GM10248 (cell line): Measurements from ENCODE around the gene CTSE.

ENCODE experiments used
- CTCF ChIA-PET: fragments of 300-600 bp; sonication (Branson Sonifier 250); formaldehyde crosslinking; extraction: SDS; loops from one replicate; lab custom pipeline; 2021; ENCODE audit warnings: antibody characterized with exemption; lab: Yijun Ruan, JAX
- POLR2A ChIA-PET: fragments of 350-650 bp; sonication (Branson Sonifier 250); formaldehyde crosslinking; extraction: SDS; loops from one replicate; lab custom pipeline; 2020; ENCODE audit warnings: antibody characterized with exemption; lab: Yijun Ruan, JAX
- DNase-seq: peaks from one replicate; pipeline ENCODE4 v3.0.0; 2012; ENCODE audit errors: extremely low spot score
- CTCF ChIP-seq: IDR thresholded peaks from 2 replicates; pipeline ENCODE4 v1.5.1; 2012; ENCODE audit warnings: mild to moderate bottlenecking, low read depth; ENCODE audit errors: extremely low read depth, missing control alignments, control extremely low read depth

CTSE gene

DNA sequence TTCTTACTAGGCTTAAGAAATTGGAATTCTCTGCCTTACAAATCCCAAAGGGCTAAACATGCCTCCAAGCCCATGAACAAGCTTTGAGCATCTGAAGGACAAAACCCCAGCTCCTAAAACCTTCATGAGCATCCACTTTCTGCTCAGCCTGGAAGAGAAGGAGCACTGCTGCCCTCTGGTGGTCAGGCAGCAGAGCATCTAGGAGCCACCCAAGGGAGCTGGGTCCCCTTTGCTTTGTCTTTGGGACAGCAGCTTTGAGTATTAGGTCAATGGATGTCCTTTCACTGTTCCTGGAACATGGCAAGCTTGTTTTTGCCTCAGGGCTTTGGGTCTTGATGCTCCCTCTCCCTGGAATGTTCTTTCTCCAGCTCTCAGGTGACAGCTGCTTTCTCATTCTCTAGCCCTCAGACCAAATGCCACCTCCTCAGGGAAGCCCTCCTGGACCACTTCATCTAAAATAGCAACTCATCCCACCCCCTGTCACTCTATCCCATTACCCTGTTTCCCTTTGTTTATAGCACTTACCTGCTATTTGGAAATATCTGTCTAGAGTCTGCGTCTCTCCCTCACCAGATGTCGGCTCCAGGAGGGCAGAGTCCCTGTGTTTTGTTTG lies 46.2 kb downstream of the CTSE start:
- ChIA-PET POLR2A (no interaction called here), CTCF (interaction anchor here (0.6 to 13.6 kb wide), 90 partner anchors 9 to 489 kb away, joined by 3 to 323 read pairs (median 5); partner anchors contain the start of genes CTSE, PM20D1 and RAB29)
- TF ChIP-seq CTCF, result peak; percentile 95
- peak; percentile 80 for DNase-seq

DNA sequence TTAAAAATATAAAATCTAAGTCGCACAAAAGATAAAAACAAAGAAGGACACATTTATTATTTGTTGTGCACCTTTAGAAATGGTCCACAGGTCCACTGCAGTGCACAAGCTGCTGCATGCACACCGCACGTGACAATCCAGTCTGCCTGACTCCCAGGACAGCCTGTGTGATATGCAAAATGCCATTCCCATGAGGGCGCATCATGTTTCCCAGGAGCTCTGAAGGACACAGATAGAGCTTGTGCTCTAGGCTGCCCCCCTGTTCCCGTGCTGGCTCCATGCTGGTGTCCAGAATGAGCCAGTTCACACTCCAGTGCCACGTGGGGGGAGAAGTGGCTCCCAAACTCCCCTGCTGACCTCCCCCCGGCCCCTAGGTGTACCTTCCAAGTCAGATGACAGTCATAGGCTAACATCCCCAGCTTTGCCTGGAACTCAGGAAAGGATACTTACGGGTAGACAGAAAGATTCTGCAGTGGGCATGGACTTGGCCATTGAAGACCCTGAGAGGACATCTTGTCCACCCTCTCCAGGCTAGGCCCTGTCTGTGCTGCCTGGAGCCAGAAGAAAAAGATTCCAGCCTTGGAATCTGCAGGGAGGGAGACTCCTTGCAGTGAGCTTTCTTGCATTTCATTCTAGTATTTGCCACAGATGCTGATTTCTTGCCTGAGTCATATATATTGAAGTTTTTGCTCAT lies 46.8 kb downstream of the CTSE start:
- CTCF ChIA-PET, result interaction anchor here (0.7 to 13.6 kb wide), 82 partner anchors 9 to 488 kb away, joined by 3 to 323 read pairs (median 6); partner anchors contain the start of genes CTSE, PM20D1 and RAB29
- TF ChIP-seq CTCF, result no peak
- POLR2A ChIA-PET, result no interaction called here
- no peak for DNase-seq

DNA sequence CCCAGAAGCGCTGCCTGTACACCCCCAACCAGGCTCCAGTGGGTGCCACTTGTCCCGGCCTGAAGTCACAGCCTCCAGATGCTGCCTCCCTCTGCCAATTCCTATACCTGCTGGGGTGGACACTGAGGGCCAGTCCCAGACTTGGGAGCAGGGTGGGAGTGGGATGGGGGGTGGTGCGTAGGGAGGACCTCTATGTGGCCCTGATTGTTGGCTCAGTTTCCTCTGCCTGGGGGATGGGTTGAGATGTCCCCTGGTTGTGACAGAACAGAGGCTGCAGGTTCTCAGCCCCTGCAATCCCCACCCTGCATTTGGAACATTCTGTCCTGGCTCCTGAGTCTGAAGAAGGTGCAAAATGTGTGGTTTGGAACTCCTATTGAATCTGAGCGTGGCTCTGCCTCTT lies 47.7 kb downstream of the CTSE start:
- DNase-seq, result no peak
- ChIA-PET POLR2A (no interaction called here), CTCF (interaction anchor here (2.2 to 13.6 kb wide), 11 partner anchors 8 to 317 kb away, joined by 15 to 323 read pairs (median 41); no protein-coding TSS in a partner anchor)
- no peak for TF ChIP-seq CTCF

DNA sequence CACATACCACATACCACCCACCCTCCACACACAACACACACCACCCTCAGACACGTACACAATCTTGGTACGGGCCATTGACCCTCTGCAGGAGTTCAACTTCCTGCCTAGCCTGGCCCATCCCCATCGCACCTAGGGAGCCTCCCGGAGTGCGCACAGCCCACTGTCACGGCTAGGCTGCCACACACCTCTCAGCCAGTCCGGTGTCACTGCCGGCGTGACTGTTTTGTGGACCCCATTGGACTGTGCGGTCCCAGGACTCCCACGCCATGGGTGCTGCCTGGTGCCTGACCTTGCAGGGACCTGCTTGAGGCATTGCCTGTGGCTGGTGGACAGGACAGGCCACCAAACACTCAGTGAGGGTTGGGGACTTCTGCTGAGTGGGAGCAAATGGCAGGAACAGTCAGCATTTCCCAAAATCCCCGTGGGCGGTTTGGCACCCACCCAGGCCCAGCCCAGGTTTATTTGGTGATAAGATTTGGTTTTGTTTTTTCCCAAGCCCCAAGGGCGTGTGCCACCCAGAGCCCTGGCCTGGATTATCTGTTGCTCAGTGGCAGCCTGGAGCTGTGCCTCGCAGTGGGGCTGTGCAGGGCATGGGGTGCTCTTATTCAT lies 48.2 kb downstream of the CTSE start:
- ChIA-PET CTCF (interaction anchor here (2.2 to 13.6 kb wide), 4 partner anchors 11 to 317 kb away, joined by 15 to 323 read pairs (median 166); no protein-coding TSS in a partner anchor), POLR2A (no interaction called here)
- TF ChIP-seq CTCF, result no peak
- no peak for DNase-seq

- ChIA-PET POLR2A (no interaction called here), CTCF (no interaction called here)
- no peak for TF ChIP-seq CTCF
- no peak for DNase-seq
Measured at GRCh38 chr1:205974712-205975111, 49.0 kb downstream of the CTSE start.

- TF ChIP-seq CTCF, result no peak
- ChIA-PET POLR2A (no interaction called here), CTCF (no interaction called here)
- no peak for DNase-seq
Measured at GRCh38 chr1:205973377-205974232, 50.1 kb downstream of the CTSE start.
